Omental fat pad (tissue), 4 donors: Measurements from ENCODE around the gene TTC22. TPM values are rescaled to one million over a fixed set of nuclear protein-coding genes. Genes with fewer than 3 reads are reported as not detected.
"Not testable (repeated sequence)": the region's sequence is repeated elsewhere in the genome, so short reads cannot be mapped to it uniquely, and the experiment has no call there.

Experiments used
- ATAC-seq: fragments of 150-250 bp; one replicate; pipeline ENCODE4 v1.9.1; 2016; ENCODE audit warnings: mild to moderate bottlenecking, moderate library complexity; ENCODE audit not compliant: low FRiP score
- DNase-seq: peaks from one replicate; pipeline ENCODE4 v3.0.0-alpha.2; 2019; ENCODE audit warnings: low spot score
- total RNA-seq, 4 donors: library from RNA; depleted of rRNA; stranded (reverse); fragments of >200 nt; gene quantifications; one replicate each; pipeline ENCODE4 v1.1.0, GENCODE V29; 2016
- TF ChIP-seq, protein P1 (sequence below), 3 donors: fragments of 450-650 bp; IDR thresholded peaks; one replicate each; pipeline ENCODE4 v1.5.1; 2016 to 2017; ENCODE audit warnings: antibody characterized with exemption in 3 of 3, mild to moderate bottlenecking in 3 of 3, moderate library complexity in 2 of 3

The TTC22 gene
- total RNA-seq, 4 donors from 2014 or later: 0.88 to 1.7 (median 1.1) TPM; not detected in 1

GRCh38 chr1:54784066-54784465 lies 17.1 kb downstream of the TTC22 start:
- DNase-seq (no peak), ATAC-seq (no peak)
- TF ChIP-seq, protein P1, sequence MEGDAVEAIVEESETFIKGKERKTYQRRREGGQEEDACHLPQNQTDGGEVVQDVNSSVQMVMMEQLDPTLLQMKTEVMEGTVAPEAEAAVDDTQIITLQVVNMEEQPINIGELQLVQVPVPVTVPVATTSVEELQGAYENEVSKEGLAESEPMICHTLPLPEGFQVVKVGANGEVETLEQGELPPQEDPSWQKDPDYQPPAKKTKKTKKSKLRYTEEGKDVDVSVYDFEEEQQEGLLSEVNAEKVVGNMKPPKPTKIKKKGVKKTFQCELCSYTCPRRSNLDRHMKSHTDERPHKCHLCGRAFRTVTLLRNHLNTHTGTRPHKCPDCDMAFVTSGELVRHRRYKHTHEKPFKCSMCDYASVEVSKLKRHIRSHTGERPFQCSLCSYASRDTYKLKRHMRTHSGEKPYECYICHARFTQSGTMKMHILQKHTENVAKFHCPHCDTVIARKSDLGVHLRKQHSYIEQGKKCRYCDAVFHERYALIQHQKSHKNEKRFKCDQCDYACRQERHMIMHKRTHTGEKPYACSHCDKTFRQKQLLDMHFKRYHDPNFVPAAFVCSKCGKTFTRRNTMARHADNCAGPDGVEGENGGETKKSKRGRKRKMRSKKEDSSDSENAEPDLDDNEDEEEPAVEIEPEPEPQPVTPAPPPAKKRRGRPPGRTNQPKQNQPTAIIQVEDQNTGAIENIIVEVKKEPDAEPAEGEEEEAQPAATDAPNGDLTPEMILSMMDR (IDR thresholded peaks at IDR 0.05): no peak

DNA sequence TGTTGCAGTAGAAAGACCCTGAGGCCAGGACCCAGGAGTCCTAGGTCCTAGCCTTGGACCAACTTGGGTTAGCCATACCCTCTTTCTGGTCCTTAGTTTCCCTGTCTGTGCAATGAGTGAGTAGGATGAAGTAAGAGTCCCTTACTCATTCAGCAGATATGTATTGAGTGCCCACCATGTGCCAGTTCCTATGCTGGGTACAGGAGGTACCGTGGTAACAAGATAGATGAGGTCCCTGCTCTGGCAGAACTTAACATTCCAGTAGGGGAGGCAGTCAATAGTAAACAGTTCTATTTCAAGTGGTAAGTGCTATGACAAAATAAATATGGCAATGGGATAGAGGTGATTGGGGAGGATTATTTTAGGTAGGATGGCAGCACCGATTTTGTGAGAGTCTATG lies 18.5 kb downstream of the TTC22 start:
- TF ChIP-seq, protein P1 (IDR thresholded peaks at IDR 0.05): no peak
- ATAC-seq (peak; percentile 8), DNase-seq (no peak)

DNA sequence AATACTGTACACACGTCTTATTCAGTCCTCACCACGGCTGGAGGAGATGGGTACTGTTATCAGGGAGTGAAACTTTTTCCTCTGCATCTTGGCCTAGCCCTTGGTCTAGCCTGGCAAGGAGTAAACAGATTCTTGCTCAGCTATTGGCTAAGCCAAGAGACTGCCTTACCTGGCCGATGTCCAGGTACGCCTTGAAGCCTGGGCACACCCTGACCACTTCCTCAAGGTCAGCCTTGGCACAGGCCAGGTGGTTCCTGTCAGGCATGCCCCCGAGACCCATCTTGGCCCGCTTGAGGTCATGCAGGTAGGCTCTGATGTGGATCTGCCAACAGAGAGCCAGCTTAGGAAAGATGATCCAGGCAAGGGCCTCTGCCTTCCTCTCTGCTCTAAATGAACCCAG lies 19.0 kb downstream of the TTC22 start:
- no peak for DNase-seq
- no peak for ATAC-seq
- TF ChIP-seq, protein P1 (IDR thresholded peaks at IDR 0.05): no peak

GRCh38 chr1:54781023-54781723 lies 19.9 kb downstream of the TTC22 start:
- no peak for ATAC-seq
- no peak for DNase-seq
- TF ChIP-seq, protein P1 (IDR thresholded peaks at IDR 0.05): no peak

DNA sequence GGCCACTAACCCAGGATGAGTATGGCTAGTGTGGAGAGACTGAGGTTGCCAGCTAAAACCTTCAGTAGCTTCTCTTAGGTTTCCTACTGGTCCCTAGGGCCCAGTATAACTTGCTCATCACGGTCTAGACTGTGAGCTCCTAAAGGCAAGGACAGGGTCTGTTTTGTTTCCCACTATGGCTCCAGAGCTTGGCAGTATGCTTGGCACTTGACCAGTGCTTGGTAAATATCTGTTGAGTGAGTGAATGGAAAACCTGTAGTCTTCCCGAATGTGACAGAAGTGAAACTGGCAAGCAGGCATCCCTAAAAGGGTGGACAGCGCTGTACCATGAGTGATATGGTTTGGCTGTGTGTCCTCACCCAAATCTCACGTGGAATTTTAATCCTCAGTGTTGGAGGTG lies 23.7 kb downstream of the TTC22 start:
- ATAC-seq (no peak), DNase-seq (no peak)
- TF ChIP-seq, protein P1 (IDR thresholded peaks at IDR 0.05): no peak

DNA sequence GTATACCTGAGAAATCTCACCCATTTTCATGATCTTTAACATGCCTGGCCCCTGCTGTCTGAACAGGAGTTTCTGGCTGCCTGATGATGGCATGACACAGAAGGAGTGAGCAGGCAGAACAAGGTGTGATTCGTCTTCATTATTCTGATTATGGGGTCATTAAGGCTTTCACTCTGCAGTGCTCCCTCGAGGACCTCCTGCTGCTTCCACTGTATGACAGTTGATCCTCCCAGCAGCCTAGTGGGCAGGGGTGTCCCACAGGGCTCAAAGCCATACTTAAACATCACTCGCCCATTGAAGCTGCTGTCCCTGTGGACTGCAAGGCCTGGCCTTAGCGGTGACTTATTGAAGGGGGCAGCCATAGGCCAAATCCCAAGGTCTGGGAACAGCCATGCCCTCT lies 24.1 kb downstream of the TTC22 start:
- TF ChIP-seq, protein P1 (IDR thresholded peaks at IDR 0.05): no peak
- DNase-seq (no peak), ATAC-seq (no peak)

GRCh38 chr1:54775828-54776721 lies 25.0 kb downstream of the TTC22 start:
- DNase-seq, ATAC-seq: not testable (repeated sequence)
